OCI-LY1 (cell line): ENCODE results near the gene UBE4B.
"Not testable (repeated sequence)": the region's sequence is repeated elsewhere in the genome, so short reads cannot be mapped to it uniquely, and the experiment has no call there.

Experiments
- H2AFZ ChIP-seq: fragments of 200-600 bp; sonication (generic), shearing (Covaris generic); 2 replicates; pipeline ENCODE4 v1.6.0; 2014; ENCODE audit warnings: antibody characterized with exemption, mild to moderate bottlenecking, low read length
- H3F3A ChIP-seq: fragments of 200-600 bp; sonication (generic), shearing (Covaris generic); 2 replicates; pipeline ENCODE4 v1.6.0; 2014; ENCODE audit warnings: mild to moderate bottlenecking, antibody characterized with exemption, low read length, moderate library complexity; ENCODE audit not compliant: insufficient read depth
- H3K27ac ChIP-seq: fragments of 200-600 bp; sonication (generic); 2 replicates; pipeline ENCODE4 v1.5.1; 2014; ENCODE audit warnings: low read length, mixed run types, mild to moderate bottlenecking, low read depth; ENCODE audit not compliant: poor library complexity, severe bottlenecking
- H3K27me3 ChIP-seq: fragments of 200-600 bp; sonication (generic); 2 replicates; pipeline ENCODE4 v1.6.0; 2014; ENCODE audit warnings: antibody characterized with exemption, mild to moderate bottlenecking, low read length, moderate library complexity; ENCODE audit not compliant: insufficient read depth
- H3K36me3 ChIP-seq: fragments of 200-600 bp; sonication (generic); 2 replicates; pipeline ENCODE4 v1.6.1; 2014; ENCODE audit warnings: mild to moderate bottlenecking, antibody characterized with exemption, low read length, moderate library complexity, mixed read lengths; ENCODE audit not compliant: insufficient read depth
- H3K4me1 ChIP-seq: fragments of 200-600 bp; sonication (generic); 2 replicates; pipeline ENCODE4 v1.5.1; 2014; ENCODE audit warnings: mild to moderate bottlenecking, low read length, moderate library complexity; ENCODE audit not compliant: insufficient read depth, severe bottlenecking
- H3K4me2 ChIP-seq: fragments of 200-600 bp; sonication (generic), shearing (Covaris generic); 2 replicates; pipeline ENCODE4 v1.6.1; 2014; ENCODE audit warnings: low read length
- H3K4me3 ChIP-seq: fragments of 200-600 bp; sonication (generic); 2 replicates; pipeline ENCODE4 v1.5.1; 2014; ENCODE audit warnings: low read length, low read depth, mild to moderate bottlenecking, mixed read lengths; ENCODE audit not compliant: poor library complexity, severe bottlenecking
- H3K79me2 ChIP-seq: fragments of 200-600 bp; shearing (Covaris generic); 2 replicates; pipeline ENCODE4 v1.6.1; 2016; ENCODE audit warnings: mixed run types, low read length, mixed read lengths; ENCODE audit not compliant: insufficient read depth
- H3K9ac ChIP-seq: fragments of 200-600 bp; sonication (generic), shearing (Covaris generic); 2 replicates; pipeline ENCODE4 v1.6.1; 2014; ENCODE audit warnings: mild to moderate bottlenecking, low read length, mixed read lengths
- H3K9me2 ChIP-seq: fragments of 200-600 bp; sonication (generic), shearing (Covaris generic); 2 replicates; pipeline ENCODE4 v1.6.1; 2014; ENCODE audit warnings: low read depth, mild to moderate bottlenecking, low read length, mixed read lengths
- H3K9me3 ChIP-seq: fragments of 200-600 bp; shearing (Covaris generic); 2 replicates; pipeline ENCODE4 v1.6.1; 2014; ENCODE audit warnings: low read length, mixed read lengths
- H4K20me1 ChIP-seq: fragments of 200-600 bp; sonication (generic), shearing (Covaris generic); 2 replicates; pipeline ENCODE4 v1.6.0; 2016; ENCODE audit warnings: mild to moderate bottlenecking, low read length; ENCODE audit not compliant: insufficient read depth
- CTCF ChIP-seq: fragments of 200-600 bp; sonication (generic), shearing (Covaris generic); IDR thresholded peaks from 2 replicates; pipeline ENCODE4 v1.5.1; 2017; ENCODE audit warnings: mild to moderate bottlenecking, antibody characterized with exemption, low read length, moderate library complexity, mixed read lengths
- EZH2 ChIP-seq: fragments of 200-600 bp; sonication (generic), shearing (Covaris generic); IDR thresholded peaks from 2 replicates; pipeline ENCODE4 v1.8.0; 2017; ENCODE audit warnings: borderline replicate concordance, mixed run types, mild to moderate bottlenecking, antibody characterized with exemption, low read length, moderate library complexity, mixed read lengths

The UBE4B gene

GRCh38 chr1:10020086-10020485 is 12.7 kb upstream of the UBE4B start:
- Histone ChIP-seq H3K9me2 (no peaks in the 10 kb centered on the region), H3K4me1 (no peaks in the 10 kb centered on the region), H3K27me3 (no peaks in the 10 kb centered on the region; the same call in 1 of the 2 replicates), H3F3A (no peaks in the 10 kb centered on the region), H3K36me3 (no peaks in the 10 kb centered on the region), H3K4me2 (no peak overlapping the region), H4K20me1 (no peaks in the 10 kb centered on the region), H3K9ac (no peak overlapping the region), H3K27ac (no peak overlapping the region), H2AFZ (no peak overlapping the region), H3K4me3 (no peak overlapping the region), H3K9me3 (no peaks in the 10 kb centered on the region), H3K79me2 (no peaks in the 10 kb centered on the region)
- TF ChIP-seq EZH2 (no peak), CTCF (no peak)

- H3K4me1 ChIP-seq, H3K9ac ChIP-seq, H3K4me3 ChIP-seq, H3K9me2 ChIP-seq, H3K4me2 ChIP-seq, H3K27me3 ChIP-seq, H3K9me3 ChIP-seq, H3K27ac ChIP-seq, H2AFZ ChIP-seq, H4K20me1 ChIP-seq, H3F3A ChIP-seq, H3K79me2 ChIP-seq, H3K36me3 ChIP-seq: not testable (repeated sequence)
Observed at GRCh38 chr1:10020678-10021077, 12.1 kb upstream of the UBE4B start.

GRCh38 chr1:10021992-10022391 is 10.8 kb upstream of the UBE4B start:
- not testable (repeated sequence) for H3K36me3 ChIP-seq, H3K9ac ChIP-seq, H3K27me3 ChIP-seq, H3F3A ChIP-seq, H4K20me1 ChIP-seq, H2AFZ ChIP-seq, H3K4me2 ChIP-seq, H3K79me2 ChIP-seq, H3K4me1 ChIP-seq, H3K9me2 ChIP-seq, H3K27ac ChIP-seq, H3K4me3 ChIP-seq, H3K9me3 ChIP-seq

- Histone ChIP-seq H3K4me2 (no peak overlapping the region), H3K36me3 (no peaks in the 10 kb centered on the region), H3K79me2 (no peaks in the 10 kb centered on the region), H2AFZ (no peak overlapping the region), H3K4me3 (no peak overlapping the region), H3K9me3 (no peaks in the 10 kb centered on the region), H3K27ac (no peak overlapping the region), H3K4me1 (no peaks in the 10 kb centered on the region), H3F3A (no peaks in the 10 kb centered on the region), H3K9ac (no peak overlapping the region), H3K9me2 (no peaks in the 10 kb centered on the region), H4K20me1 (no peaks in the 10 kb centered on the region), H3K27me3 (no peaks in the 10 kb centered on the region; the same call in 1 of the 2 replicates)
- TF ChIP-seq CTCF (no peak), EZH2 (no peak)
Observed at GRCh38 chr1:10022656-10023055, 10.1 kb upstream of the UBE4B start.
